H9 (cell line): Measurements from ENCODE around the gene TNIP1. TPM values are rescaled to one million over a fixed set of nuclear protein-coding genes. Genes with fewer than 3 reads are reported as not detected.

Source experiments
- DNase-seq: peaks from one replicate; pipeline ENCODE4 v3.0.0-alpha.2; 2017
- H2AFZ ChIP-seq: one replicate; pipeline ENCODE4 v1.6.1; 2013; ENCODE audit warnings: mild to moderate bottlenecking, low read length, control low read depth, moderate library complexity
- H2AK5ac ChIP-seq: 2 replicates; pipeline ENCODE4 v1.6.1; 2013; ENCODE audit warnings: low read length, control low read depth, mixed read lengths; ENCODE audit not compliant: insufficient read length
- H2BK120ac ChIP-seq: one replicate; pipeline ENCODE4 v1.6.1; 2013; ENCODE audit warnings: low read depth, mild to moderate bottlenecking, low read length, control low read depth, inconsistent platforms; ENCODE audit not compliant: poor library complexity, severe bottlenecking
- H2BK12ac ChIP-seq: 2 replicates; pipeline ENCODE4 v1.6.1; 2013; ENCODE audit warnings: low read length, control low read depth, mixed read lengths, low read depth; ENCODE audit not compliant: insufficient read length
- H2BK15ac ChIP-seq: 2 replicates; pipeline ENCODE4 v1.6.1; 2013; ENCODE audit warnings: low read depth, low read length, control low read depth
- H2BK20ac ChIP-seq: one replicate; pipeline ENCODE4 v1.6.1; 2013; ENCODE audit warnings: low read depth, mild to moderate bottlenecking, low read length, control low read depth, inconsistent platforms; ENCODE audit not compliant: poor library complexity, severe bottlenecking
- H2BK5ac ChIP-seq: 2 replicates; pipeline ENCODE4 v1.6.1; 2013; ENCODE audit warnings: low read length, control low read depth, mixed read lengths; ENCODE audit not compliant: insufficient read length
- H3K14ac ChIP-seq: 2 replicates; pipeline ENCODE4 v1.6.1; 2013; ENCODE audit warnings: low read length, control low read depth; ENCODE audit not compliant: insufficient read depth
- H3K18ac ChIP-seq: 2 replicates; pipeline ENCODE4 v1.6.1; 2013; ENCODE audit warnings: low read depth, mild to moderate bottlenecking, mixed read lengths, low read length, control low read depth; ENCODE audit not compliant: insufficient read length
- H3K23ac ChIP-seq: 2 replicates; pipeline ENCODE4 v1.6.1; 2013; ENCODE audit warnings: low read length, control low read depth, mixed read lengths, low read depth; ENCODE audit not compliant: insufficient read length
- H3K23me2 ChIP-seq: 2 replicates; pipeline ENCODE4 v1.6.1; 2013; ENCODE audit warnings: low read depth, mild to moderate bottlenecking, mixed read lengths, low read length, control low read depth; ENCODE audit not compliant: insufficient read length, poor library complexity, severe bottlenecking
- H3K27ac ChIP-seq: 2 replicates; pipeline ENCODE4 v1.5.1; 2013; ENCODE audit warnings: low read length, control low read depth, mixed read lengths, low read depth; ENCODE audit not compliant: insufficient read length
- H3K27me3 ChIP-seq: 2 replicates; pipeline ENCODE4 v1.6.1; 2013; ENCODE audit warnings: low read length, control low read depth, inconsistent platforms; ENCODE audit not compliant: insufficient read depth
- H3K4ac ChIP-seq: 2 replicates; pipeline ENCODE4 v1.6.1; 2013; ENCODE audit warnings: low read depth, mild to moderate bottlenecking, control low read depth, inconsistent platforms, low read length, moderate library complexity
- H3K4me1 ChIP-seq: 2 replicates; pipeline ENCODE4 v1.6.1; 2013; ENCODE audit warnings: low read length, control low read depth, inconsistent platforms; ENCODE audit not compliant: insufficient read depth
- H3K4me2 ChIP-seq: 2 replicates; pipeline ENCODE4 v1.6.1; 2013; ENCODE audit warnings: low read length, control low read depth, mixed read lengths; ENCODE audit not compliant: insufficient read length, insufficient read depth
- H3K56ac ChIP-seq: 2 replicates; pipeline ENCODE4 v1.6.1; 2013; ENCODE audit warnings: low read depth, mild to moderate bottlenecking, mixed read lengths, low read length, control low read depth; ENCODE audit not compliant: insufficient read length
- H3K79me1 ChIP-seq: 2 replicates; pipeline ENCODE4 v1.6.1; 2013; ENCODE audit warnings: low read depth, mild to moderate bottlenecking, moderate library complexity, low read length, control low read depth, inconsistent platforms; ENCODE audit not compliant: insufficient read depth, poor library complexity, severe bottlenecking
- H3K79me2 ChIP-seq: 2 replicates; pipeline ENCODE4 v1.6.1; 2013; ENCODE audit warnings: low read length, control low read depth, inconsistent platforms; ENCODE audit not compliant: insufficient read depth
- H3K9ac ChIP-seq: 2 replicates; pipeline ENCODE4 v1.6.1; 2013; ENCODE audit warnings: low read length, control low read depth, mixed read lengths; ENCODE audit not compliant: insufficient read length; ENCODE audit errors: extremely low read depth
- H3K9me3 ChIP-seq: one replicate; pipeline ENCODE4 v1.6.1; 2013; ENCODE audit warnings: low read depth, low read length, inconsistent platforms; ENCODE audit not compliant: control insufficient read depth
- H3T11ph ChIP-seq: one replicate; pipeline ENCODE4 v1.6.1; 2013; ENCODE audit warnings: mild to moderate bottlenecking, low read length, control low read depth, inconsistent platforms
- H4K20me1 ChIP-seq: one replicate; pipeline ENCODE4 v1.6.1; 2013; ENCODE audit not compliant: control insufficient read depth, insufficient read length, insufficient read depth
- H4K5ac ChIP-seq: 2 replicates; pipeline ENCODE4 v1.6.1; 2013; ENCODE audit warnings: low read depth, mild to moderate bottlenecking, mixed read lengths, low read length, control low read depth; ENCODE audit not compliant: insufficient read length
- H4K8ac ChIP-seq: replicated peaks from 2 replicates; pipeline ENCODE4 v1.6.1; 2013; ENCODE audit warnings: low read length, control low read depth, mixed read lengths, low read depth; ENCODE audit not compliant: insufficient read length
- H4K91ac ChIP-seq: 2 replicates; pipeline ENCODE4 v1.6.1; 2013; ENCODE audit warnings: low read depth, mild to moderate bottlenecking, moderate library complexity, mixed read lengths, low read length, control low read depth; ENCODE audit not compliant: insufficient read length
- H3K27ac Mint-ChIP-seq, 3 experiments: 2 replicates in 2 of 3; 3 replicates in 1 of 3; pipeline ENCODE4 v1.8.0; 2020 to 2021; ENCODE audit warnings: mixed read lengths in 3 of 3, mild to moderate bottlenecking in 1 of 3, moderate library complexity in 1 of 3
- H3K27me3 Mint-ChIP-seq: 2 replicates; pipeline ENCODE4 v1.8.0; 2021; ENCODE audit warnings: low read depth, mild to moderate bottlenecking, moderate library complexity, mixed read lengths
- H3K36me3 Mint-ChIP-seq, 3 experiments: 2 replicates in 2 of 3; 3 replicates in 1 of 3; pipeline ENCODE4 v1.8.0; 2020 to 2021; ENCODE audit warnings: low read depth in 3 of 3, mixed read lengths in 3 of 3; ENCODE audit not compliant: insufficient read depth in 1 of 3
- H3K4me1 Mint-ChIP-seq, 2 experiments: 2 replicates each; pipeline ENCODE4 v1.8.0; 2020; ENCODE audit warnings: mixed read lengths in 2 of 2
- H3K4me3 Mint-ChIP-seq, 2 experiments: 2 replicates in 1 of 2; 3 replicates in 1 of 2; pipeline ENCODE4 v1.8.0; 2020 to 2021; ENCODE audit warnings: mild to moderate bottlenecking in 2 of 2, mixed read lengths in 2 of 2, moderate library complexity in 1 of 2
- H3K9me3 Mint-ChIP-seq, 2 experiments: 2 replicates in 1 of 2; 3 replicates in 1 of 2; pipeline ENCODE4 v1.8.0; 2020; ENCODE audit warnings: mild to moderate bottlenecking in 2 of 2, mixed read lengths in 2 of 2, moderate library complexity in 1 of 2
- CTCF ChIP-seq: fragments of 200-600 bp; sonication (generic); conservative IDR thresholded peaks from 3 replicates; pipeline ENCODE4 v1.8.0; 2021; ENCODE audit warnings: antibody characterized with exemption, mild to moderate bottlenecking
- WGBS: extraction: QIAGEN DNeasy Blood & Tissue Kit; methylation state at CpG from one replicate; pipeline ENCODE4 v1.1.7; 2013; ENCODE audit warnings: missing lambda C conversion rate, low lambda C conversion rate, mixed read lengths; ENCODE audit not compliant: insufficient read length; ENCODE audit errors: extremely low coverage; 5-methylcytosine and 5-hydroxymethylcytosine counted together
- total RNA-seq: library from RNA; stranded (reverse); gene quantifications from 2 replicates; pipeline ENCODE4 v1.2.1, GENCODE V29; 2021

Gene TNIP1
- total RNA-seq, 1 experiment from 2014 or later: 40.8 TPM

DNA sequence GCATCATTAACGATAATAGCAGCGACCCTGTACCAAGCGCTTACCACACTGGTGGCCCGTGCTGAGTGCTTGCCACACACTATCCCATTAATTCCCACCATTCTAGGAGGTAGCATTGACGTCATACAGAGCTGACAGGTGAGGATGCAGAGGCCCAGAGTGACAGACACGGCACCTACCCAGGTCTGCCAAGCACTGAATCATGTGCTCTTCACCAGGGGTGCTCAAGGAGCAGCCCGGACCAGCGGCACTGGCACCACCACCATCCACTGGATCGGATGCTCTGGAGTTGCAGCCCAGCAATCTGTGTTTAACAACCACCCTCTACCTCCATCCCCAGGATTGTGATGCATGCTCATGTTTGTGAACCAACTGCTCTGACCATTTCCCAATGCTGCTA is 3.4 kb downstream of the TNIP1 start:
- no CpG with 5 or more reads among the region's 9 CpGs for WGBS
- no peak for DNase-seq
- Histone ChIP-seq H3K18ac (no peak overlapping the region), H4K8ac (no peak overlapping the region), H3K23ac (no peak overlapping the region), H3K4me2 (no peak overlapping the region), H2BK12ac (no peak overlapping the region), H4K91ac (no peak overlapping the region), H3K23me2 (peaks cover 5% of the 10 kb centered on the region), H4K5ac (no peak overlapping the region), H2AFZ (no peak overlapping the region), H3K4ac (no peak overlapping the region), H3K27me3 (no peaks in the 10 kb centered on the region), H3K79me2 (peaks cover 2% of the 10 kb centered on the region; the same call in 1 of the 2 replicates), H3K56ac (no peak overlapping the region), H2BK120ac (no peak overlapping the region), H2BK15ac (no peak overlapping the region), H3K4me1 (no peaks in the 10 kb centered on the region), H3T11ph (no peak overlapping the region), H3K9ac (no peak overlapping the region), H2BK20ac (no peak overlapping the region), H3K9me3 (no peaks in the 10 kb centered on the region), H3K27ac (no peak overlapping the region), H2AK5ac (no peak overlapping the region), H3K14ac (no peak overlapping the region), H2BK5ac (no peak overlapping the region), H4K20me1 (no peaks in the 10 kb centered on the region), H3K79me1 (no peaks in the 10 kb centered on the region)
- peaks cover 15 to 23% of the 10 kb centered on the region in 2 experiments for H3K4me1 Mint-ChIP-seq
- H3K36me3 Mint-ChIP-seq: no peaks in the 10 kb centered on the region; a peak in 2 of 7 replicates
- no peak for TF ChIP-seq CTCF
- H3K27me3 Mint-ChIP-seq: no peaks in the 10 kb centered on the region; the same call in 1 of the 2 replicates
- H3K9me3 Mint-ChIP-seq: no peaks in the 10 kb centered on the region
- no peak overlapping the region for H3K27ac Mint-ChIP-seq
- no peak overlapping the region for H3K4me3 Mint-ChIP-seq
